MCF 10A (cell line): ENCODE measurements around the gene SLC8A3. TPM values are rescaled to one million over a fixed set of nuclear protein-coding genes. Genes with fewer than 3 reads are reported as not detected.

Experiments used
- BruUV-seq: library from RNA; stranded (reverse); fragments of 400-500 nt; replicated peaks from 2 replicates; lab custom pipeline; 2021; lab: Mats Ljungman, UMichigan
- CTCF ChIA-PET: fragments of 300-600 bp; sonication (Branson Sonifier 250); formaldehyde crosslinking; extraction: SDS; loops from one replicate; lab custom pipeline; 2021; ENCODE audit warnings: antibody characterized with exemption, inconsistent platforms; lab: Yijun Ruan, JAX
- POLR2A ChIA-PET: fragments of 300-600, 350-650 bp; sonication (Branson Sonifier 250); formaldehyde crosslinking; extraction: SDS; loops from one replicate; lab custom pipeline; 2020; ENCODE audit warnings: antibody characterized with exemption, inconsistent platforms; lab: Yijun Ruan, JAX
- DNase-seq: peaks from one replicate; pipeline ENCODE4 v3.0.0-alpha.2; 2018; ENCODE audit not compliant: unreplicated experiment
- H3K27ac Mint-ChIP-seq: one replicate; pipeline ENCODE4 v1.8.0; 2022; ENCODE audit warnings: mild to moderate bottlenecking, low read depth, mixed read lengths; ENCODE audit not compliant: unreplicated experiment
- H3K27me3 Mint-ChIP-seq: one replicate; pipeline ENCODE4 v1.8.0; 2022; ENCODE audit warnings: mixed read lengths; ENCODE audit not compliant: insufficient read depth, unreplicated experiment
- H3K36me3 Mint-ChIP-seq: one replicate; pipeline ENCODE4 v1.8.0; 2022; ENCODE audit warnings: mild to moderate bottlenecking, moderate library complexity, mixed read lengths; ENCODE audit not compliant: insufficient read depth, unreplicated experiment
- H3K4me1 Mint-ChIP-seq: one replicate; pipeline ENCODE4 v1.8.0; 2022; ENCODE audit warnings: mixed read lengths; ENCODE audit not compliant: insufficient read depth, unreplicated experiment
- H3K4me3 Mint-ChIP-seq: one replicate; pipeline ENCODE4 v1.8.0; 2022; ENCODE audit warnings: mild to moderate bottlenecking, moderate library complexity, mixed read lengths; ENCODE audit not compliant: unreplicated experiment
- H3K9me3 Mint-ChIP-seq: one replicate; pipeline ENCODE4 v1.8.0; 2022; ENCODE audit warnings: mixed read lengths; ENCODE audit not compliant: unreplicated experiment
- intact Hi-C: fragments of 100-400 bp; cut with micrococcal nuclease; formaldehyde crosslinking; loops from 2 replicates; pipeline ENCODE4 v1.14.1; 2022
- total RNA-seq: library from RNA; stranded (reverse); gene quantifications from 2 replicates; pipeline ENCODE4 v1.2.3, GENCODE V29; 2022
- TF ChIP-seq, protein P1 (sequence below): fragments of 200-600 bp; IDR thresholded peaks from one replicate; pipeline ENCODE4 v1.8.0; 2022; ENCODE audit warnings: antibody characterized with exemption, mild to moderate bottlenecking; ENCODE audit not compliant: unreplicated experiment

Gene SLC8A3
- total RNA-seq, 1 experiment from 2014 or later, result not detected

DNA sequence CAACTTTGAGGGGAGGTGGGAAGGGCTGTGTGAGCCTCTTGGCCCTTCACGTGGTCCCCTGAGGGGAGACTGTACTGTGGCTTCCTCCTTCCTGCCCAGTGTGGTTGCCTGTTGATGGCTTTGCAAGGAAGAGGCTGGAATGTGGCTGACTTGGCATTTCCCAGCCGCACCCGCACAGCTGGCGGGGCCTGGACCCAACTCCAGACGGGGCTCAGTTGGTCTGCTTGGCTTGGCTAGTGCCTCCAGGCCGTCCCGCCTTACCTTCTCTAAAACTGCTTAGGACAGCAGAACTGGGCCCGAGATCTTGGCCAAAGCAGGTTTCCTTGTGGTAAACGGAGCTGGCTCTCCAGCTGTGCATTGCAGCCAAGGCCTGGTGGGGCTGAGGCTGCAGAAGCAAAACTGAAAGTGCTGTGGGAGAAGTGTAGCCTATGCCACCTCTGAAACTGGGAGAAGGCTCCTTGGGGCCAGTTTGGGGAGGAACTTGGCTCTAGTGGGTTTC lies 170.0 kb downstream of the SLC8A3 start:
- Mint-ChIP-seq H3K27ac (peak overlapping the region; percentile 40), H3K4me3 (no peak overlapping the region), H3K4me1 (peaks cover 17% of the 10 kb centered on the region), H3K36me3 (peaks cover 7% of the 10 kb centered on the region), H3K27me3 (no peaks in the 10 kb centered on the region), H3K9me3 (no peaks in the 10 kb centered on the region)
- CTCF ChIA-PET, result interaction anchor here (1.1 to 2.0 kb wide), 5 partner anchors 9 to 200 kb away, joined by 4 to 12 read pairs (median 5); no protein-coding TSS in a partner anchor
- TF ChIP-seq, protein P1, sequence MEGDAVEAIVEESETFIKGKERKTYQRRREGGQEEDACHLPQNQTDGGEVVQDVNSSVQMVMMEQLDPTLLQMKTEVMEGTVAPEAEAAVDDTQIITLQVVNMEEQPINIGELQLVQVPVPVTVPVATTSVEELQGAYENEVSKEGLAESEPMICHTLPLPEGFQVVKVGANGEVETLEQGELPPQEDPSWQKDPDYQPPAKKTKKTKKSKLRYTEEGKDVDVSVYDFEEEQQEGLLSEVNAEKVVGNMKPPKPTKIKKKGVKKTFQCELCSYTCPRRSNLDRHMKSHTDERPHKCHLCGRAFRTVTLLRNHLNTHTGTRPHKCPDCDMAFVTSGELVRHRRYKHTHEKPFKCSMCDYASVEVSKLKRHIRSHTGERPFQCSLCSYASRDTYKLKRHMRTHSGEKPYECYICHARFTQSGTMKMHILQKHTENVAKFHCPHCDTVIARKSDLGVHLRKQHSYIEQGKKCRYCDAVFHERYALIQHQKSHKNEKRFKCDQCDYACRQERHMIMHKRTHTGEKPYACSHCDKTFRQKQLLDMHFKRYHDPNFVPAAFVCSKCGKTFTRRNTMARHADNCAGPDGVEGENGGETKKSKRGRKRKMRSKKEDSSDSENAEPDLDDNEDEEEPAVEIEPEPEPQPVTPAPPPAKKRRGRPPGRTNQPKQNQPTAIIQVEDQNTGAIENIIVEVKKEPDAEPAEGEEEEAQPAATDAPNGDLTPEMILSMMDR, result no peak
- intact Hi-C loops, result no loop called here
- POLR2A ChIA-PET, result interaction anchor here (0.6 to 5.0 kb wide), 11 partner anchors 9 to 365 kb away, joined by 3 to 37 read pairs (median 3); partner anchors contain the start of gene SRSF5
- DNase-seq, result peak; percentile 19
- BruUV-seq, result no TSS peak

DNA sequence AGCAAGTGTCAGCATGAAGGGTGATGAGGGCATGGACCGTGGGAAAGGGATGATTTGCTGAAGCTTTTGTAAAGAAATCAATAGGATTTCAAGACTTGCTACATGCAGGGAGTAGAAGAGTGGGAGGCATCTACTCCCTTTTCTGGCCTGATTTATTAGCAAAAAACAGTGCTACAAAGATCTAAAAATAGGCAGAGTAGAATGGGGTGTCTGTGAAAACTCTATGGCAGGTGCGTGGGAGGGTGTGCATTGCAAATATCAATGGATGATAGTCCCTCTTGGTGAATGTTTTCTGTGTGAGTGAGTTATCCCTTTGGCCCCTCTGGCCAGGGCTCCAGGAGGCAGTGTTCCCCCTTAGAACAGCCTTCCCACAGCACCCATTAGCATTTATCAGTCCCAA lies 170.5 kb downstream of the SLC8A3 start:
- Mint-ChIP-seq H3K9me3 (no peaks in the 10 kb centered on the region), H3K4me1 (peaks cover 17% of the 10 kb centered on the region), H3K4me3 (no peak overlapping the region), H3K27me3 (no peaks in the 10 kb centered on the region), H3K27ac (peak overlapping the region; percentile 40), H3K36me3 (peaks cover 12% of the 10 kb centered on the region)
- no peak for DNase-seq
- BruUV-seq, result no TSS peak
- TF ChIP-seq, protein P1, result no peak
- ChIA-PET POLR2A (interaction anchor here (0.6 to 5.0 kb wide), 4 partner anchors 10 to 251 kb away, joined by 3 to 37 read pairs (median 4); partner anchors contain the start of gene SRSF5), CTCF (interaction anchor here (0.6 to 2.0 kb wide), 3 partner anchors 10 to 200 kb away, joined by 3 to 12 read pairs (median 12); no protein-coding TSS in a partner anchor)
- intact Hi-C loops, result no loop called here

DNA sequence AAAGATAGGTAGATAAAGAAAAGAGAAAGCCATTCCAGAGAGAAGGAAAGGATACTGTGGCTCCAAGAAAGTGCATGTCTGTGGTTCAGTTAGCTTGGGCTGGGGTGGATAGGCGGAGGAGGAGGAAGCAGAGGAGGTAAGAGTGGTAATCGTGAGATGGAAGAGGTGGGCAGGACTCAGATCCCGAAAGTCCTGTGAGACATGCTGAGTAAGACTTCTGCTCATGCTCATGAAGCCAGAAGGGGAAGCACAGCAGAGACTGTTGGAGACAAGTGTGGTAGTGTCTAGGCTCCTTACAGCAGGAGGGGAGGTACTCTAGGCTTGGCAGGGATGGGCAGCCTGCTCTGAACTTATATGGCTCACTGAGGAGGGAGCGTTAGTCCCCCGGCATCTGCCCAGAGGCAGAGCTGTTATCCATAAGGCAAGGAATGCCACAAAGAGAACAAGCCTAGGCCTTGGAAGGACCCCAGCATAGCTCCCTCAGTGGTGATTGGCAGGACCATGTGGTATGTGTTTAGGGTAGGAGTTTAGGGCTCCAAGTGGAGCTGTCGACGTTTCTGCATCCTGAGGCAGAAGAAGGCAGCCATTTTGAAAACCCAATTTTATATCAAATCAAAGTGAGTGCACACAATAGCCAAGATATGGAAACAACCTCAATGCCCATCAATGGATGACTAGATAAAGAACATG lies 174.2 kb downstream of the SLC8A3 start:
- intact Hi-C loops, result loop anchor here (5.0 kb wide), 1 partner anchor 197 kb away; no protein-coding TSS in a partner anchor
- Mint-ChIP-seq H3K9me3 (no peaks in the 10 kb centered on the region), H3K36me3 (peaks cover 16% of the 10 kb centered on the region), H3K27me3 (no peaks in the 10 kb centered on the region), H3K4me1 (peaks cover 19% of the 10 kb centered on the region), H3K4me3 (no peak overlapping the region), H3K27ac (no peak overlapping the region)
- ChIA-PET POLR2A (interaction anchor here (0.6 to 1.0 kb wide), 2 partner anchors 18 to 949 kb away, joined by 3 to 5 read pairs; no protein-coding TSS in a partner anchor), CTCF (interaction anchor here (0.7 to 2.2 kb wide), 10 partner anchors 13 to 223 kb away, joined by 3 to 18 read pairs (median 4); no protein-coding TSS in a partner anchor)
- TF ChIP-seq, protein P1, result no peak
- DNase-seq, result no peak
- no TSS peak for BruUV-seq

DNA sequence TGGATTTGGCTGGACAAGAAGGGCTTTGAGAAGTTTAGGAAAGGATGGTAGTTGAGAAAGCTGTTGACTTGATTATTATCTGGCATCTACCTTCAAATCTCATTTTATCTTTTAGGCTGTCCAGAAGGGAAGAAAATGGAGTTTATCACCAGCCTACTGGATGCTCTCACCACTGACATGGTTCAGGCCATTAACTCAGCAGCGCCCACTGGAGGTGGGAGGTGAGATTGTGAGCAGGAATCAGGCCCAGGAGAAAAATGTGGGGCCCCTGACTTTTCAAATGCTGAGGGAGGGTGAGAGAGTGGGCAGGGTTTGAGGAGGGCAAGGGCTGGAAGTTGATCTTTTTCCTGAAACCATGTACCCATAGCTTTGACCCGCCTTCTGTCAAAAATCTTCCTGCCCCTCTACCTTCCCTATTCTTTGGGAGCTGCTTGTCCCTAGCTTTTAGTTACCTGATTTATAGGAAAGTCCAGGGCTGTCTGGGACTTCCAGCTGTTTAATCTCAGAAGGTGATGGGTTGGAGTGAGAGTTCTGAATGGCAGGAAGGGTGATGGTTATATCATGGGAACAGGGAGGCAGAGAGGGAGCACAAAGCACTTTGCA lies 175.4 kb downstream of the SLC8A3 start:
- peak; percentile 75 for DNase-seq
- intact Hi-C loops, result loop anchor here (1.0 to 5.0 kb wide), 2 partner anchors 136 to 196 kb away; no protein-coding TSS in a partner anchor
- H3K36me3 Mint-ChIP-seq, result peaks cover 16% of the 10 kb centered on the region
- ChIA-PET POLR2A (interaction anchor here (1.0 to 6.3 kb wide), 3 partner anchors 15 to 126 kb away, joined by 3 to 66 read pairs (median 5); no protein-coding TSS in a partner anchor), CTCF (interaction anchor here (0.6 to 2.2 kb wide), 16 partner anchors 15 to 431 kb away, joined by 3 to 18 read pairs (median 4); partner anchors contain the start of gene SMOC1)
- no peaks in the 10 kb centered on the region for H3K9me3 Mint-ChIP-seq
- no peak overlapping the region for H3K4me3 Mint-ChIP-seq
- peaks cover 17% of the 10 kb centered on the region for H3K4me1 Mint-ChIP-seq
- H3K27me3 Mint-ChIP-seq, result no peaks in the 10 kb centered on the region
- TF ChIP-seq, protein P1, result peak; percentile 83
- BruUV-seq, result no TSS peak
- H3K27ac Mint-ChIP-seq, result peak overlapping the region; percentile 28
